Left lung (tissue), 10 donors: ENCODE measurements around the gene CD48. TPM values are rescaled to one million over a fixed set of nuclear protein-coding genes. Genes with fewer than 3 reads are reported as not detected.

Source experiments
- ATAC-seq: fragments of 200-7000 bp; cut with Tn5 transposase; one replicate; pipeline ENCODE4 v1.9.1; 2020; ENCODE audit warnings: moderate library complexity
- DNase-seq, 4 donors: peaks; one replicate each; pipeline ENCODE4 v3.0.0-alpha.2; 2013 to 2020
- H3K27ac ChIP-seq, 2 donors: fragments of 200-600 bp; sonication (generic) in 1 of 2; one replicate each; pipeline versions ENCODE4 v1.5.0 to v1.8.0; 2020 to 2021
- H3K27me3 ChIP-seq, 2 donors: fragments of 200-600 bp; sonication (generic) in 1 of 2; one replicate each; pipeline versions ENCODE4 v1.5.0 to v1.8.0; 2020 to 2021
- H3K36me3 ChIP-seq, 2 donors: fragments of 200-600 bp; sonication (generic) in 1 of 2; one replicate each; pipeline versions ENCODE4 v1.5.0 to v1.8.0; 2020 to 2021
- H3K4me1 ChIP-seq, 2 donors: fragments of 200-600 bp; one replicate each; pipeline ENCODE4 v1.8.0; 2021
- H3K4me3 ChIP-seq, 2 donors: fragments of 200-600 bp; sonication (generic) in 1 of 2; one replicate each; pipeline versions ENCODE4 v1.5.0 to v1.8.0; 2020 to 2021; ENCODE audit warnings: mild to moderate bottlenecking in 1 of 2
- H3K9me3 ChIP-seq, 2 donors: fragments of 200-600 bp; sonication (generic) in 1 of 2; one replicate each; pipeline versions ENCODE4 v1.5.0 to v1.8.0; 2020 to 2021
- CTCF ChIP-seq, 2 donors: fragments of 200-600 bp; sonication (generic) in 1 of 2; IDR thresholded peaks; one replicate each; pipeline versions ENCODE4 v1.5.0 to v1.8.0; 2021; ENCODE audit warnings: antibody characterized with exemption in 2 of 2
- intact Hi-C, 2 donors: fragments of 100-400 bp; cut with DNase I; formaldehyde crosslinking; loops; one replicate each; pipeline versions ENCODE4 v1.11.2 to v1.14.2; 2022
- polyA plus RNA-seq, 6 donors: library from polyadenylated mRNA; unstranded; fragments of 120-200 nt; gene quantifications; one replicate each; pipeline ENCODE4 v1.2.1, GENCODE V29; 2013; ENCODE audit not compliant: insufficient read length in 6 of 6
- total RNA-seq, 2 donors: library from RNA; stranded (reverse); fragmentation: NEBNext Ultra II Directional; extraction: Animal tissue kit (Norgen Biotek cat#: 25700); gene quantifications; one replicate each; pipeline ENCODE4 v1.2.1, GENCODE V29; 2021
- donor health status: DM: no; HTN: yes; CAD: no.
- donor health status: DM: no; HTN: no; CAD: no.

CD48 gene
- total and polyA plus RNA-seq, 8 donors = 5.8 to 35.5 (median 7.5) TPM

GRCh38 chr1:160630523-160631451 lies 80.8 kb downstream of the CD48 start:
- Histone ChIP-seq H3K36me3 (no peaks in the 10 kb centered on the region), H3K27ac (peak overlapping the region in 1 of 2 donors; percentile 75), H3K4me1 (peaks cover 4 to 42% of the 10 kb centered on the region in 2 donors), H3K9me3 (no peaks in the 10 kb centered on the region), H3K4me3 (no peak overlapping the region), H3K27me3 (no peaks in the 10 kb centered on the region)
- DNase-seq (no peak), ATAC-seq (peak; percentile 23)
- no peak for TF ChIP-seq CTCF (IDR thresholded peaks at IDR 0.05)
- intact Hi-C loops = no loop called here

- DNase-seq (peak in 3 of 4 donors; percentile 13 to 73 (median 69)), ATAC-seq (peak; percentile 65)
- H3K27me3 ChIP-seq = no peaks in the 10 kb centered on the region
- H3K36me3 ChIP-seq = no peaks in the 10 kb centered on the region
- intact Hi-C loops = no loop called here
- H3K27ac ChIP-seq = peak overlapping the region in 1 of 2 donors; percentile 75
- no peak for TF ChIP-seq CTCF (IDR thresholded peaks at IDR 0.05)
- no peaks in the 10 kb centered on the region for H3K9me3 ChIP-seq
- no peak overlapping the region for H3K4me3 ChIP-seq
- peaks cover 4 to 46% of the 10 kb centered on the region in 2 donors for H3K4me1 ChIP-seq
Observed at GRCh38 chr1:160629286-160630210, 82.1 kb downstream of the CD48 start.

GRCh38 chr1:160628799-160629263 lies 82.8 kb downstream of the CD48 start:
- H3K27me3 ChIP-seq = no peaks in the 10 kb centered on the region
- no peaks in the 10 kb centered on the region for H3K36me3 ChIP-seq
- DNase-seq = no peak
- no peak overlapping the region for H3K4me3 ChIP-seq
- peaks cover 4 to 46% of the 10 kb centered on the region in 2 donors for H3K4me1 ChIP-seq
- H3K9me3 ChIP-seq = no peaks in the 10 kb centered on the region
- intact Hi-C loops = no loop called here
- no peak for ATAC-seq
- TF ChIP-seq CTCF (IDR thresholded peaks at IDR 0.05) = no peak
- peak overlapping the region in 1 of 2 donors; percentile 75 for H3K27ac ChIP-seq

Other genes with a start within 250 kb of the CD48 start
- gene SLAMF6, start 188.6 kb downstream of the CD48 start, total RNA-seq = 1 to 10 TPM; 1.4 to 2.8 TPM
- under 1 TPM; 0.10 to 0.84 (median 0.43) TPM for gene SLAMF6, start 188.6 kb downstream of the CD48 start, polyA plus RNA-seq
- gene CD84, start 132.3 kb downstream of the CD48 start, total RNA-seq = 10 to 100 TPM; 17.2 to 39.7 TPM
- 1 to 10 TPM; 1.6 to 2.6 (median 2.1) TPM for gene CD84, start 132.3 kb downstream of the CD48 start, polyA plus RNA-seq
- gene SLAMF1, start 64.8 kb downstream of the CD48 start, total RNA-seq = 1 to 10 TPM in 1 of 2 donors, under 1 TPM in 1; 0.76 to 2.5 TPM
- gene SLAMF1, start 64.8 kb downstream of the CD48 start, polyA plus RNA-seq = under 1 TPM in 5 of 6 donors, not detected in 1; 0.09 to 0.27 (median 0.13) TPM
- gene SLAMF7, start 27.4 kb upstream of the CD48 start, total RNA-seq = 10 to 100 TPM; 16.9 to 33.8 TPM
- 1 to 10 TPM in 3 of 6 donors, under 1 TPM in 3; 0.77 to 1.7 (median 1.00) TPM for gene SLAMF7, start 27.4 kb upstream of the CD48 start, polyA plus RNA-seq
- gene LY9, start 84.4 kb upstream of the CD48 start, total RNA-seq = 1 to 10 TPM in 1 of 2 donors, under 1 TPM in 1; 0.82 to 2.5 TPM
- under 1 TPM; 0.29 to 0.84 (median 0.43) TPM for gene LY9, start 84.4 kb upstream of the CD48 start, polyA plus RNA-seq
- gene CD244, start 151.1 kb upstream of the CD48 start, total RNA-seq = 1 to 10 TPM in 1 of 2 donors, under 1 TPM in 1; 0.90 to 3.7 TPM
- gene CD244, start 151.1 kb upstream of the CD48 start, polyA plus RNA-seq = 1 to 10 TPM in 1 of 6 donors, under 1 TPM in 5; 0.43 to 1.0 (median 0.71) TPM
- 1 to 10 TPM in 1 of 2 donors, under 1 TPM in 1; 0.73 to 3.3 TPM for gene ITLN1, start 173.4 kb upstream of the CD48 start, total RNA-seq
- gene ITLN1, start 173.4 kb upstream of the CD48 start, polyA plus RNA-seq = 1 to 10 TPM in 1 of 6 donors, under 1 TPM in 5; 0.27 to 1.9 (median 0.68) TPM
- gene ITLN2, start 243.0 kb upstream of the CD48 start, total RNA-seq = 1 to 10 TPM; 1.5 to 1.8 TPM
- gene ITLN2, start 243.0 kb upstream of the CD48 start, polyA plus RNA-seq = under 1 TPM in 2 of 6 donors, not detected in 4; 0.17 to 0.18 TPM